Measurements from ENCODE around the gene EFCAB13. TPM values are rescaled to one million over a fixed set of nuclear protein-coding genes. Genes with fewer than 3 reads are reported as not detected.

The EFCAB13 gene
- polyA plus RNA-seq, 2 of the 4 experiments (the other 2 are of a cell fraction): 2.9 to 6.0 TPM

DNA sequence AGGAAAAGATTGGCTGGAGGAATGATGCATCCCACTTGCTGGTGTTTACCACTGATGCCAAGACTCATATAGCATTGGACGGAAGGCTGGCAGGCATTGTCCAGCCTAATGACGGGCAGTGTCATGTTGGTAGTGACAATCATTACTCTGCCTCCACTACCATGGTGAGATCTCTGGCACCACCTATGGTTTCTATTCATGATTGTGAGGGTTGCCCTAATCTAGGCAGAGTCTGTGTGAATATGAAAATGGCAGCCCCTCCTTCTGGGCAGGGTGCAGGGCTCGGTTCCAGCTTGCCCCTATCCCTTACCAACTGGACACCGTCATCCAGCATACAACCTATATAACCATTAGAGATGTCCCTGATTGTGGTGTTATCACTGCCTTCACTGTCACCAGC lies 36.7 kb upstream of the EFCAB13 start:
- no peak for FAIRE-seq
- H3K4me1 ChIP-seq: peaks cover 8% of the 10 kb centered on the region; the same call in 2 of the 3 replicates
- ATAC-seq: no peak
- no peak overlapping the region for H3K4me2 ChIP-seq
- WGBS (ENCODE audit: missing lambda C conversion rate): 79% methylated on average over 4 of the region's 4 CpGs
- no peaks in the 10 kb centered on the region for H3K9me3 ChIP-seq
- CTCF ChIA-PET: interaction anchor here (0.9 to 5.7 kb wide), 6 partner anchors 10 to 58 kb away, joined by 3 to 33 read pairs (median 4); no protein-coding TSS in a partner anchor
- POLR2A ChIA-PET: no interaction called here
- no peak overlapping the region for H3K27ac ChIP-seq
- H3K4me3 ChIP-seq: no peak overlapping the region
- no peak for DNase-seq (ENCODE audit: low read depth in 1 of 2, low spot score in 1 of 2)
- TF ChIP-seq KDM1A (IDR thresholded peaks at IDR 0.05; ENCODE audit: low read depth): no peak
- TF ChIP-seq, protein P1, sequence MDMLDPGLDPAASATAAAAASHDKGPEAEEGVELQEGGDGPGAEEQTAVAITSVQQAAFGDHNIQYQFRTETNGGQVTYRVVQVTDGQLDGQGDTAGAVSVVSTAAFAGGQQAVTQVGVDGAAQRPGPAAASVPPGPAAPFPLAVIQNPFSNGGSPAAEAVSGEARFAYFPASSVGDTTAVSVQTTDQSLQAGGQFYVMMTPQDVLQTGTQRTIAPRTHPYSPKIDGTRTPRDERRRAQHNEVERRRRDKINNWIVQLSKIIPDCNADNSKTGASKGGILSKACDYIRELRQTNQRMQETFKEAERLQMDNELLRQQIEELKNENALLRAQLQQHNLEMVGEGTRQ (IDR thresholded peaks at IDR 0.05): no peak
- TF ChIP-seq, protein P2, sequence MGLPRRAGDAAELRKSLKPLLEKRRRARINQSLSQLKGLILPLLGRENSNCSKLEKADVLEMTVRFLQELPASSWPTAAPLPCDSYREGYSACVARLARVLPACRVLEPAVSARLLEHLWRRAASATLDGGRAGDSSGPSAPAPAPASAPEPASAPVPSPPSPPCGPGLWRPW (IDR thresholded peaks at IDR 0.05): no peak
- TF ChIP-seq, protein P3, sequence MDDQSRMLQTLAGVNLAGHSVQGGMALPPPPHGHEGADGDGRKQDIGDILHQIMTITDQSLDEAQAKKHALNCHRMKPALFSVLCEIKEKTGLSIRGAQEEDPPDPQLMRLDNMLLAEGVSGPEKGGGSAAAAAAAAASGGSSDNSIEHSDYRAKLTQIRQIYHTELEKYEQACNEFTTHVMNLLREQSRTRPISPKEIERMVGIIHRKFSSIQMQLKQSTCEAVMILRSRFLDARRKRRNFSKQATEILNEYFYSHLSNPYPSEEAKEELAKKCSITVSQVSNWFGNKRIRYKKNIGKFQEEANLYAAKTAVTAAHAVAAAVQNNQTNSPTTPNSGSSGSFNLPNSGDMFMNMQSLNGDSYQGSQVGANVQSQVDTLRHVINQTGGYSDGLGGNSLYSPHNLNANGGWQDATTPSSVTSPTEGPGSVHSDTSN (IDR thresholded peaks at IDR 0.05): no peak
- no peak for TF ChIP-seq PHF8 (IDR thresholded peaks at IDR 0.05; ENCODE audit: borderline replicate concordance, low read depth)
- TF ChIP-seq POLR2AphosphoS2 (conservative IDR thresholded peaks at IDR 0.05; ENCODE audit: low read length): no peak
- no peak for TF ChIP-seq MAZ (IDR thresholded peaks at IDR 0.05; ENCODE audit: borderline replicate concordance, low read depth, low read length)
- no peak for TF ChIP-seq HOXB13 (CRISPR knock-in tag; IDR thresholded peaks at IDR 0.05; ENCODE audit: low read depth)
- no peak for TF ChIP-seq EHF (CRISPR knock-in tag; IDR thresholded peaks at IDR 0.05)
- TF ChIP-seq KDM5A (IDR thresholded peaks at IDR 0.05): no peak
- TF ChIP-seq FOSB (CRISPR knock-in tag; IDR thresholded peaks at IDR 0.05): no peak
- TF ChIP-seq ZFP36 (IDR thresholded peaks at IDR 0.05; ENCODE audit: borderline replicate concordance, partially characterized antibody): no peak
- TF ChIP-seq, protein P4, sequence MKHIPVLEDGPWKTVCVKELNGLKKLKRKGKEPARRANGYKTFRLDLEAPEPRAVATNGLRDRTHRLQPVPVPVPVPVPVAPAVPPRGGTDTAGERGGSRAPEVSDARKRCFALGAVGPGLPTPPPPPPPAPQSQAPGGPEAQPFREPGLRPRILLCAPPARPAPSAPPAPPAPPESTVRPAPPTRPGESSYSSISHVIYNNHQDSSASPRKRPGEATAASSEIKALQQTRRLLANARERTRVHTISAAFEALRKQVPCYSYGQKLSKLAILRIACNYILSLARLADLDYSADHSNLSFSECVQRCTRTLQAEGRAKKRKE (CRISPR knock-in tag; IDR thresholded peaks at IDR 0.05; ENCODE audit: low read depth): no peak
- no peak for TF ChIP-seq FOXS1 (CRISPR knock-in tag; IDR thresholded peaks at IDR 0.05)

DNA sequence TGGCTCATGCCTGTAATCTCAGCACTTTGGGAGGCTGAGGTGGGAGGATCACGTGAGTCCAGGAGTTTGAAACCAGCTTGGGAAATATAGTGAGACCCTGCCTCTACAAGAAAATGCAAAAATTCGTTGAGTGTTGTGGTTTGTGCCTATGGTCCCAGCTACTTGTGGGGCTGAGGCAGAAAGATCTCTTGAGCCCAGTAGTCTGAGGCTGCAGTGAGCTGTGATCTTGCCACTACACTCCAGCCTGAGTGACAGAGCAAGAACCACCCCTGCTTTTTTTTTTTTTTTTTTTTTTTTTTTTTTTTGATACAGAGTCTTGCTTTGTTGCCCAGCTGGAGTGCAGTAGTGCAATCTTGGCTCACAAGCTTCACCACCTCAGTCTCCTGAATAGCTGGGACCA lies 36.1 kb upstream of the EFCAB13 start:
- Histone ChIP-seq H3K4me3 (no peak overlapping the region), H3K4me1 (peaks cover 8% of the 10 kb centered on the region; the same call in 2 of the 3 replicates), H3K27ac (no peak overlapping the region), H3K4me2 (no peak overlapping the region), H3K9me3 (no peaks in the 10 kb centered on the region)
- CTCF ChIA-PET: interaction anchor here (0.5 to 5.7 kb wide), 9 partner anchors 11 to 328 kb away, joined by 3 to 33 read pairs (median 3); partner anchors contain the start of gene ITGB3
- POLR2A ChIA-PET: no interaction called here
- ATAC-seq (no peak), FAIRE-seq (no peak), DNase-seq (ENCODE audit: low read depth in 1 of 2, low spot score in 1 of 2) (no peak)
- WGBS (ENCODE audit: missing lambda C conversion rate): 43% methylated on average over 2 of the region's 2 CpGs
- TF ChIP-seq MAFK (IDR thresholded peaks at IDR 0.05; ENCODE audit: partially characterized antibody) (no peak), CHD4 (IDR thresholded peaks at IDR 0.05; ENCODE audit: borderline replicate concordance) (no peak), POLR2AphosphoS2 (conservative IDR thresholded peaks at IDR 0.05; ENCODE audit: low read length) (no peak), NR3C1 (IDR thresholded peaks at IDR 0.05) (no peak), FOXS1 (CRISPR knock-in tag; IDR thresholded peaks at IDR 0.05) (no peak), CHD2 (IDR thresholded peaks at IDR 0.05; ENCODE audit: low read length, partially characterized antibody) (no peak), RCOR1 (IDR thresholded peaks at IDR 0.05; ENCODE audit: low read depth, low read length) (no peak), RAD21 (conservative IDR thresholded peaks at IDR 0.05 in 1 of 2, IDR thresholded peaks at IDR 0.05 in 1 of 2) (no peak)

Measured in A549 (cell line).